ENCODE measurements around the gene FLT3LG. TPM values are rescaled to one million over a fixed set of nuclear protein-coding genes. Genes with fewer than 3 reads are reported as not detected.

FLT3LG gene
- total and polyA plus RNA-seq, 2 experiments from 2014 or later, result 0.49 to 1.8 TPM

DNA sequence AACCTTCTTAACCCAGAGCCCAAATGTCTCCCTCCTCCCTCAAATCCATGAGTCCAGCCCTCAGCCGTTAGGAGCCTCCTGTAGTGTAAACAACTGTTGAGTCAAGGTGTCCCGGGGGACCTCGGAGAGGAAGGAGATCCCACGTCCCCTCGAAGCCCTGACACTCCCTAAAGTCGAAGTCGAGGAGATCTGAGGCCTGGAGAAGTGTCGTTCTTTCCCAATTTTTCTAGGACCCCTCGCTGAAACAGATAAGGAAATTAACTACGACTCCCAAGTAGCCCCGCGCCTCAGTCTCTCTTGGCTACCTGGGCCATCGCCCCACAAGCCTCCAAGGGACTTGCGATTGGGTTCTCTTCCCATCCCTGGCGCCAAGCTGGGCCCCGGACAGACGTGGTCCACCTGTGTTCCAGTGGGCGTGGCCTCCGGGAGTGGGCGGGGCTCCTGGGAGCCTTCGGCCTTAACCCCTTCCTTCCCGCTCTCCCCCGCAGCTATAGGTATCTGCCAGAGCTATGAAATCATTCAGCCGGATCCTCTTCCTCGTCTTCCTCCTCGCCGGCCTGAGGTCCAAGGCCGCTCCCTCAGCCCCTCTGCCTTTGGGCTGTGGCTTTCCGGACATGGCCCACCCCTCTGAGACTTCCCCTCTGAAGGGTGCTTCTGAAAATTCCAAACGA lies 48.0 kb upstream of the FLT3LG start:
- H3K4me3 ChIP-seq, result peak overlapping the region; percentile 48
- ATAC-seq, result peak; percentile 41
- H3K27ac ChIP-seq (ENCODE audit: low read depth), result no peak overlapping the region
- Mint-ChIP-seq H3K4me3 (peak overlapping the region; percentile 60), H3K4me1 (peaks cover 64% of the 10 kb centered on the region), H3K27ac (no peak overlapping the region; the same call in 1 of the 2 replicates), H3K9me3 (peaks cover 8% of the 10 kb centered on the region), H3K36me3 (ENCODE audit: low read depth) (no peaks in the 10 kb centered on the region; the same call in 2 of the 3 replicates), H3K27me3 (ENCODE audit: insufficient read depth, low read depth, poor library complexity) (peaks cover 80% of the 10 kb centered on the region)
- peaks cover 4% of the 10 kb centered on the region; the same call in 1 of the 2 replicates for H4K20me1 ChIP-seq (replicated peaks; ENCODE audit: insufficient read depth)
- DNase-seq (ENCODE audit: low spot score), result peak; percentile 98
- H3K4me2 ChIP-seq, result peak overlapping the region; percentile 98
- peaks cover 45% of the 10 kb centered on the region for H3K4me1 ChIP-seq (ENCODE audit: insufficient read depth)
- no peaks in the 10 kb centered on the region for H3K9me2 ChIP-seq (ENCODE audit: insufficient read depth)
- H3F3A ChIP-seq (replicated peaks; ENCODE audit: low read depth), result peaks cover 48% of the 10 kb centered on the region
- H3K36me3 ChIP-seq (ENCODE audit: insufficient read depth), result no peaks in the 10 kb centered on the region
- peaks cover 84% of the 10 kb centered on the region for H3K27me3 ChIP-seq (ENCODE audit: insufficient read depth)
- no peak for TF ChIP-seq EZH2phosphoT487 (IDR thresholded peaks at IDR 0.05; ENCODE audit: unreplicated experiment)
- TF ChIP-seq EZH2 (IDR thresholded peaks at IDR 0.05; ENCODE audit: low read depth, unreplicated experiment), result no peak
- TF ChIP-seq, protein P1, sequence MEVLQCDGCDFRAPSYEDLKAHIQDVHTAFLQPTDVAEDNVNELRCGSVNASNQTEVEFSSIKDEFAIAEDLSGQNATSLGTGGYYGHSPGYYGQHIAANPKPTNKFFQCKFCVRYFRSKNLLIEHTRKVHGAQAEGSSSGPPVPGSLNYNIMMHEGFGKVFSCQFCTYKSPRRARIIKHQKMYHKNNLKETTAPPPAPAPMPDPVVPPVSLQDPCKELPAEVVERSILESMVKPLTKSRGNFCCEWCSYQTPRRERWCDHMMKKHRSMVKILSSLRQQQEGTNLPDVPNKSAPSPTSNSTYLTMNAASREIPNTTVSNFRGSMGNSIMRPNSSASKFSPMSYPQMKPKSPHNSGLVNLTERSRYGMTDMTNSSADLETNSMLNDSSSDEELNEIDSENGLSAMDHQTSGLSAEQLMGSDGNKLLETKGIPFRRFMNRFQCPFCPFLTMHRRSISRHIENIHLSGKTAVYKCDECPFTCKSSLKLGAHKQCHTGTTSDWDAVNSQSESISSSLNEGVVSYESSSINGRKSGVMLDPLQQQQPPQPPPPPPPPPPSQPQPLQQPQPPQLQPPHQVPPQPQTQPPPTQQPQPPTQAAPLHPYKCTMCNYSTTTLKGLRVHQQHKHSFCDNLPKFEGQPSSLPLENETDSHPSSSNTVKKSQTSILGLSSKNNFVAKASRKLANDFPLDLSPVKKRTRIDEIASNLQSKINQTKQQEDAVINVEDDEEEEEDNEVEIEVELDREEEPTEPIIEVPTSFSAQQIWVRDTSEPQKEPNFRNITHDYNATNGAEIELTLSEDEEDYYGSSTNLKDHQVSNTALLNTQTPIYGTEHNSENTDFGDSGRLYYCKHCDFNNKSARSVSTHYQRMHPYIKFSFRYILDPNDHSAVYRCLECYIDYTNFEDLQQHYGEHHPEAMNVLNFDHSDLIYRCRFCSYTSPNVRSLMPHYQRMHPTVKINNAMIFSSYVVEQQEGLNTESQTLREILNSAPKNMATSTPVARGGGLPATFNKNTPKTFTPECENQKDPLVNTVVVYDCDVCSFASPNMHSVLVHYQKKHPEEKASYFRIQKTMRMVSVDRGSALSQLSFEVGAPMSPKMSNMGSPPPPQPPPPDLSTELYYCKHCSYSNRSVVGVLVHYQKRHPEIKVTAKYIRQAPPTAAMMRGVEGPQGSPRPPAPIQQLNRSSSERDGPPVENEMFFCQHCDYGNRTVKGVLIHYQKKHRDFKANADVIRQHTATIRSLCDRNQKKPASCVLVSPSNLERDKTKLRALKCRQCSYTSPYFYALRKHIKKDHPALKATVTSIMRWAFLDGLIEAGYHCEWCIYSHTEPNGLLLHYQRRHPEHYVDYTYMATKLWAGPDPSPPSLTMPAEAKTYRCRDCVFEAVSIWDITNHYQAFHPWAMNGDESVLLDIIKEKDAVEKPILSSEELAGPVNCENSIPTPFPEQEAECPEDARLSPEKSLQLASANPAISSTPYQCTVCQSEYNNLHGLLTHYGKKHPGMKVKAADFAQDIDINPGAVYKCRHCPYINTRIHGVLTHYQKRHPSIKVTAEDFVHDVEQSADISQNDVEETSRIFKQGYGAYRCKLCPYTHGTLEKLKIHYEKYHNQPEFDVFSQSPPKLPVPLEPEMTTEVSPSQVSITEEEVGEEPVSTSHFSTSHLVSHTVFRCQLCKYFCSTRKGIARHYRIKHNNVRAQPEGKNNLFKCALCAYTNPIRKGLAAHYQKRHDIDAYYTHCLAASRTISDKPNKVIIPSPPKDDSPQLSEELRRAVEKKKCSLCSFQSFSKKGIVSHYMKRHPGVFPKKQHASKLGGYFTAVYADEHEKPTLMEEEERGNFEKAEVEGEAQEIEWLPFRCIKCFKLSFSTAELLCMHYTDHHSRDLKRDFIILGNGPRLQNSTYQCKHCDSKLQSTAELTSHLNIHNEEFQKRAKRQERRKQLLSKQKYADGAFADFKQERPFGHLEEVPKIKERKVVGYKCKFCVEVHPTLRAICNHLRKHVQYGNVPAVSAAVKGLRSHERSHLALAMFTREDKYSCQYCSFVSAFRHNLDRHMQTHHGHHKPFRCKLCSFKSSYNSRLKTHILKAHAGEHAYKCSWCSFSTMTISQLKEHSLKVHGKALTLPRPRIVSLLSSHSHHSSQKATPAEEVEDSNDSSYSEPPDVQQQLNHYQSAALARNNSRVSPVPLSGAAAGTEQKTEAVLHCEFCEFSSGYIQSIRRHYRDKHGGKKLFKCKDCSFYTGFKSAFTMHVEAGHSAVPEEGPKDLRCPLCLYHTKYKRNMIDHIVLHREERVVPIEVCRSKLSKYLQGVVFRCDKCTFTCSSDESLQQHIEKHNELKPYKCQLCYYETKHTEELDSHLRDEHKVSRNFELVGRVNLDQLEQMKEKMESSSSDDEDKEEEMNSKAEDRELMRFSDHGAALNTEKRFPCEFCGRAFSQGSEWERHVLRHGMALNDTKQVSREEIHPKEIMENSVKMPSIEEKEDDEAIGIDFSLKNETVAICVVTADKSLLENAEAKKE (CRISPR knock-in tag; IDR thresholded peaks at IDR 0.05), result no peak
- TF ChIP-seq CREB1 (CRISPR knock-in tag; IDR thresholded peaks at IDR 0.05; ENCODE audit: low read depth), result no peak
- TF ChIP-seq, protein P2, sequence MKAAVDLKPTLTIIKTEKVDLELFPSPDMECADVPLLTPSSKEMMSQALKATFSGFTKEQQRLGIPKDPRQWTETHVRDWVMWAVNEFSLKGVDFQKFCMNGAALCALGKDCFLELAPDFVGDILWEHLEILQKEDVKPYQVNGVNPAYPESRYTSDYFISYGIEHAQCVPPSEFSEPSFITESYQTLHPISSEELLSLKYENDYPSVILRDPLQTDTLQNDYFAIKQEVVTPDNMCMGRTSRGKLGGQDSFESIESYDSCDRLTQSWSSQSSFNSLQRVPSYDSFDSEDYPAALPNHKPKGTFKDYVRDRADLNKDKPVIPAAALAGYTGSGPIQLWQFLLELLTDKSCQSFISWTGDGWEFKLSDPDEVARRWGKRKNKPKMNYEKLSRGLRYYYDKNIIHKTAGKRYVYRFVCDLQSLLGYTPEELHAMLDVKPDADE (IDR thresholded peaks at IDR 0.05), result peak; percentile 34; the same call in 1 of the 2 replicates
- TF ChIP-seq JUNB (IDR thresholded peaks at IDR 0.05; ENCODE audit: unreplicated experiment), result peak; percentile 56
- TF ChIP-seq NANOG (IDR thresholded peaks at IDR 0.05; ENCODE audit: borderline replicate concordance), result no peak
- TF ChIP-seq ZNF331 (CRISPR knock-in tag; IDR thresholded peaks at IDR 0.05; ENCODE audit: low read depth), result no peak
- 0 out of 2 replicates have a peak, but pooled peaks have one; percentile 16 for TF ChIP-seq POLR2AphosphoS5 (IDR thresholded peaks at IDR 0.05; ENCODE audit: low read depth)
- TF ChIP-seq, protein P3, sequence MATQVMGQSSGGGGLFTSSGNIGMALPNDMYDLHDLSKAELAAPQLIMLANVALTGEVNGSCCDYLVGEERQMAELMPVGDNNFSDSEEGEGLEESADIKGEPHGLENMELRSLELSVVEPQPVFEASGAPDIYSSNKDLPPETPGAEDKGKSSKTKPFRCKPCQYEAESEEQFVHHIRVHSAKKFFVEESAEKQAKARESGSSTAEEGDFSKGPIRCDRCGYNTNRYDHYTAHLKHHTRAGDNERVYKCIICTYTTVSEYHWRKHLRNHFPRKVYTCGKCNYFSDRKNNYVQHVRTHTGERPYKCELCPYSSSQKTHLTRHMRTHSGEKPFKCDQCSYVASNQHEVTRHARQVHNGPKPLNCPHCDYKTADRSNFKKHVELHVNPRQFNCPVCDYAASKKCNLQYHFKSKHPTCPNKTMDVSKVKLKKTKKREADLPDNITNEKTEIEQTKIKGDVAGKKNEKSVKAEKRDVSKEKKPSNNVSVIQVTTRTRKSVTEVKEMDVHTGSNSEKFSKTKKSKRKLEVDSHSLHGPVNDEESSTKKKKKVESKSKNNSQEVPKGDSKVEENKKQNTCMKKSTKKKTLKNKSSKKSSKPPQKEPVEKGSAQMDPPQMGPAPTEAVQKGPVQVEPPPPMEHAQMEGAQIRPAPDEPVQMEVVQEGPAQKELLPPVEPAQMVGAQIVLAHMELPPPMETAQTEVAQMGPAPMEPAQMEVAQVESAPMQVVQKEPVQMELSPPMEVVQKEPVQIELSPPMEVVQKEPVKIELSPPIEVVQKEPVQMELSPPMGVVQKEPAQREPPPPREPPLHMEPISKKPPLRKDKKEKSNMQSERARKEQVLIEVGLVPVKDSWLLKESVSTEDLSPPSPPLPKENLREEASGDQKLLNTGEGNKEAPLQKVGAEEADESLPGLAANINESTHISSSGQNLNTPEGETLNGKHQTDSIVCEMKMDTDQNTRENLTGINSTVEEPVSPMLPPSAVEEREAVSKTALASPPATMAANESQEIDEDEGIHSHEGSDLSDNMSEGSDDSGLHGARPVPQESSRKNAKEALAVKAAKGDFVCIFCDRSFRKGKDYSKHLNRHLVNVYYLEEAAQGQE (IDR thresholded peaks at IDR 0.05; ENCODE audit: unreplicated experiment), result no peak
- peak overlapping the region; percentile 5; the same call in 1 of the 2 replicates for H2AFZ ChIP-seq
- H3K79me2 ChIP-seq (replicated peaks; ENCODE audit: insufficient read depth), result no peaks in the 10 kb centered on the region
